Activated T-cell treated with anti-CD3 and anti-CD28 coated beads, Interleukin-2, amount 50 U/mL, for 4 hours (primary cell): ENCODE measurements around the gene DLG2. TPM values are rescaled to one million over a fixed set of nuclear protein-coding genes. Genes with fewer than 3 reads are reported as not detected.

Source experiments
- ATAC-seq, 2 donors: fragments of 200-7000 bp; cut with Tn5 transposase; one replicate each; pipeline ENCODE4 v1.10.0; 2021
- DNase-seq: peaks from one replicate; pipeline ENCODE4 v3.0.0-alpha.2; 2020
- H3K27me3 Mint-ChIP-seq: one replicate; pipeline ENCODE4 v1.8.0; 2021; ENCODE audit warnings: low read depth, mixed read lengths
- H3K36me3 Mint-ChIP-seq: one replicate; pipeline ENCODE4 v1.8.0; 2022; ENCODE audit warnings: mixed read lengths; ENCODE audit not compliant: insufficient read depth
- H3K4me1 Mint-ChIP-seq: one replicate; pipeline ENCODE4 v1.8.0; 2021; ENCODE audit warnings: low read depth, mixed read lengths
- H3K4me3 Mint-ChIP-seq: one replicate; pipeline ENCODE4 v1.8.0; 2021; ENCODE audit warnings: mild to moderate bottlenecking, moderate library complexity, mixed read lengths
- H3K9me3 Mint-ChIP-seq: one replicate; pipeline ENCODE4 v1.8.0; 2021; ENCODE audit warnings: mixed read lengths
- total RNA-seq, 3 donors: library from RNA; stranded (reverse); gene quantifications; one replicate each; pipeline ENCODE4 v1.2.1, GENCODE V29; 2021

The DLG2 gene
- total RNA-seq, 3 donors from 2014 or later = 0.54 to 1.3 (median 0.58) TPM

- ATAC-seq = no peak
- no peak overlapping the region for H3K4me3 Mint-ChIP-seq
- H3K36me3 Mint-ChIP-seq = no peaks in the 10 kb centered on the region
- no peaks in the 10 kb centered on the region for H3K27me3 Mint-ChIP-seq
- DNase-seq = no peak
- peaks cover 4% of the 10 kb centered on the region for H3K9me3 Mint-ChIP-seq
- H3K4me1 Mint-ChIP-seq = no peaks in the 10 kb centered on the region
These were observed 1669.9 kb downstream of the DLG2 start for GRCh38 chr11:83957038-83957900.

DNA sequence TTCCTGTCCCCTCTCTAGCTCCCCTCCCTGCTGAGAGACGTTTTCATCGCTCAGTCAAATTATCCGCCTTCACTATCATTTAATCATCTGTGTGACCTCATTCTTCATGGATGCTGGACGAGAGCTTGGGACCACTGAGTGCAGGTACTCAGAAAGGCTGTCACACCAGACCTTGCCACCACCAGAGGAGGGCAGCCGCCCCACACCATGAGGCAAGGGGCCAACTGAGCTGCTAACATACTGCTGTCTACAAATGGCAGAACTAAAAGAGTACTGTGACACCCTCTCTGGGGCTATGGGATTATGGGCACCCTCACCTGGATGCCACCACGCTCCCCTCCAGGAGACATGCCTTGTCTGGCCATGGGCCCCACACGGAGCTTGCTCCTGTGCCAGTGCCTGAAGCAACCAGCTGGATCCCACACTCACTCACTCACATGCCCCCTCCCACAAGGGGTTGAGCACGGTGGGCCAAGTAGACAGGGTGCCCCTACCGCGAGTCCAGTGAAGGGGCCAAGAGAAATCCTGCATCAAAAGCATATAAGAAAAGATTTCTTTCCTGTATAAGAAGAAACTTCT is 1670.9 kb downstream of the DLG2 start:
- Mint-ChIP-seq H3K36me3 (no peaks in the 10 kb centered on the region), H3K9me3 (peaks cover 4% of the 10 kb centered on the region), H3K4me1 (no peaks in the 10 kb centered on the region), H3K27me3 (no peaks in the 10 kb centered on the region), H3K4me3 (no peak overlapping the region)
- ATAC-seq = no peak
- DNase-seq = no peak

DNA sequence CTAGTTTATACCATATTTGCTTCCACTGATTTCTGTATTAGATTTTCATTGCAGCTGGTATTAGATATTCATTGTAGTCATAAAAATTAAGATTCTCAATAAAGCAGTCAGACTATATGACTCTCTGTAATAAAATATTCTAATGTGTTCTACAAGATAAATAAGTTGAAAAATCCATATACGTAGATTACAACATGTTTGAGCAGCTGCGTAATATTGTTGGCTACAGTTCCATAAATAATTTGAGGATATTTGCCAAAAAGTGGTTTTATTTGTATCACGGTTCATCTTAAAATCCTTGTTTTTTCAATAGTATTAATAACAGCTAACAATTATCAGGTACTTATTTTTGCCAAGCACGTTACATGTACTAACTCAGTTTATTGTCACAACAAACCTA is 1672.4 kb downstream of the DLG2 start:
- Mint-ChIP-seq H3K4me3 (no peak overlapping the region), H3K4me1 (no peaks in the 10 kb centered on the region), H3K36me3 (no peaks in the 10 kb centered on the region), H3K27me3 (no peaks in the 10 kb centered on the region), H3K9me3 (peaks cover 4% of the 10 kb centered on the region)
- ATAC-seq (no peak), DNase-seq (no peak)

- Mint-ChIP-seq H3K9me3 (no peaks in the 10 kb centered on the region), H3K4me1 (no peaks in the 10 kb centered on the region), H3K36me3 (no peaks in the 10 kb centered on the region), H3K4me3 (no peak overlapping the region), H3K27me3 (no peaks in the 10 kb centered on the region)
- no peak for DNase-seq
- ATAC-seq = no peak
These were observed 1675.6 kb downstream of the DLG2 start for GRCh38 chr11:83951521-83951920.

- Mint-ChIP-seq H3K27me3 (no peaks in the 10 kb centered on the region), H3K36me3 (no peaks in the 10 kb centered on the region), H3K4me3 (no peak overlapping the region), H3K9me3 (peaks cover 12% of the 10 kb centered on the region), H3K4me1 (no peaks in the 10 kb centered on the region)
- DNase-seq = no peak
- no peak for ATAC-seq
These were observed 1678.9 kb downstream of the DLG2 start for GRCh38 chr11:83948200-83948599.

GRCh38 chr11:83945976-83946375 is 1681.2 kb downstream of the DLG2 start:
- H3K9me3 Mint-ChIP-seq = peaks cover 12% of the 10 kb centered on the region

GRCh38 chr11:83941050-83941449 is 1686.1 kb downstream of the DLG2 start:
- H3K27me3 Mint-ChIP-seq = no peaks in the 10 kb centered on the region
- H3K9me3 Mint-ChIP-seq = peaks cover 12% of the 10 kb centered on the region
- DNase-seq (no peak), ATAC-seq (no peak)
- no peaks in the 10 kb centered on the region for H3K36me3 Mint-ChIP-seq
- H3K4me1 Mint-ChIP-seq = no peaks in the 10 kb centered on the region
- no peak overlapping the region for H3K4me3 Mint-ChIP-seq

More at GRCh38 chr11:83945976-83946375, 1681.2 kb downstream of the DLG2 start:
- Mint-ChIP-seq H3K27me3 (no peaks in the 10 kb centered on the region), H3K4me1 (no peaks in the 10 kb centered on the region), H3K36me3 (no peaks in the 10 kb centered on the region), H3K4me3 (no peak overlapping the region)
- ATAC-seq (no peak), DNase-seq (no peak)

- ATAC-seq (no peak), DNase-seq (no peak)
- H3K27me3 Mint-ChIP-seq = no peaks in the 10 kb centered on the region
- H3K4me3 Mint-ChIP-seq = no peak overlapping the region
- H3K9me3 Mint-ChIP-seq = no peaks in the 10 kb centered on the region
- H3K4me1 Mint-ChIP-seq = no peaks in the 10 kb centered on the region
- H3K36me3 Mint-ChIP-seq = no peaks in the 10 kb centered on the region
These were observed 1689.0 kb downstream of the DLG2 start for GRCh38 chr11:83938148-83938547.

DNA sequence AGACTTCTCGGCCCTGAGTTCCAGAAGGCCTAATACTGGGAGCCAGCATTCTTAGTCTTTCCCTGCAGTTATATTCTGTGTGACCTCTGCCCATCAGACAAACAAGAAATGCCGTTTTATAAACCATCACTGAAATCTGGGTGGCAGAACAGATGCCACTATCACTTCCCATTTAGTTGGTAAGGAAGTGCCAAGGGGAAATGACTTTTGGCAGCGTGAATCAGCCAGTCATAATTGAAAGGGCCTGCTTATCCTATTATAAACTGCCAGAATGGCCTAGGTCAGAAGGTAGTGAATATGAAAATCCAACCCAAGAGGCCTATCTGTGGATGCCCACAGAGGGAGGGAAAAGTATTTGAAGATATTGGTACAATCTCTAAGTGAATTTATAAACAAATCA is 1694.1 kb downstream of the DLG2 start:
- Mint-ChIP-seq H3K4me3 (no peak overlapping the region), H3K36me3 (no peaks in the 10 kb centered on the region), H3K27me3 (no peaks in the 10 kb centered on the region), H3K4me1 (no peaks in the 10 kb centered on the region), H3K9me3 (no peaks in the 10 kb centered on the region)
- DNase-seq (no peak), ATAC-seq (no peak)

DNA sequence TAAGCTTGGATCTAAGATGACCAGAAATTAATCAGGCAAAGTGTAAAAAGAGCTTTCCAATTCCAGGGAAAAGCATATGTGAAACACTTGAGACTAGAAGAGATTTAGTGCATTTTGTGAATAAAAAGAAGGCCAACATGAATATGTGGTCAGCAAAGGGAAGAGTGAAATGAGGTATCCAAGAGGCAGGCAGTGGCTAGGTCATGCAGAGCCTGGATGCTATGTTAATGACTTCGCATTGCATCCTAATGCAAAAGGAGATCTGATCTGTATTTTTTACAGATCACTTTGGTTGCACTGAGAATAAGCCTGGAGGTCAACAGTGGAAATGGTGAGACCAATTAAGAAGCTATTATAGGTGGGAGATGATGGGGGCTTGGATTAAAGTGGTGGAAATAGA is 1699.7 kb downstream of the DLG2 start:
- H3K36me3 Mint-ChIP-seq = no peaks in the 10 kb centered on the region
- H3K27me3 Mint-ChIP-seq = no peaks in the 10 kb centered on the region
- no peaks in the 10 kb centered on the region for H3K4me1 Mint-ChIP-seq
- no peak for ATAC-seq
- no peak for DNase-seq
- no peak overlapping the region for H3K4me3 Mint-ChIP-seq
- no peaks in the 10 kb centered on the region for H3K9me3 Mint-ChIP-seq

- Mint-ChIP-seq H3K4me3 (no peak overlapping the region), H3K36me3 (no peaks in the 10 kb centered on the region), H3K4me1 (no peaks in the 10 kb centered on the region), H3K9me3 (no peaks in the 10 kb centered on the region), H3K27me3 (no peaks in the 10 kb centered on the region)
- DNase-seq = no peak
- ATAC-seq = no peak
These were observed 1702.2 kb downstream of the DLG2 start for GRCh38 chr11:83924795-83925542.

DNA sequence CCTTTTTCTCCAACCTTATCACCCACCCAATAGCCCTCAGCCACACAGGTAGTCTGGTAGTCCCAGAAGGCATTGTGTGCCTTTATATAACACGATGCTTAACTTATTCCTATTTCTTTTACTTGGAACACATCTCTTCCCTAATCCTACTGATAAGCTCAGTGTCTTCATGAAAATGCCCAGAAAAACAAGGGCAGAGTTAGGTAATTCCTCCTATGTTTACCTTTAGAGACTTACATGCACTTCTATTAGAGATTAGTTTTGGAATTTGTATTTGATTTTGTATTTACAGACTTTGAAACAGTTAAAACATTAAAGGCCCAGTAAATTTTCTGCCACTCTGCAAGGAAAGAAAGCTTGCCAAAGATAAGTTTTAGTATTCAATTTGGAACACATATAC is 1703.2 kb downstream of the DLG2 start:
- DNase-seq (no peak), ATAC-seq (no peak)
- no peaks in the 10 kb centered on the region for H3K36me3 Mint-ChIP-seq
- H3K27me3 Mint-ChIP-seq = no peaks in the 10 kb centered on the region
- no peaks in the 10 kb centered on the region for H3K4me1 Mint-ChIP-seq
- no peaks in the 10 kb centered on the region for H3K9me3 Mint-ChIP-seq
- H3K4me3 Mint-ChIP-seq = no peak overlapping the region

- no peak overlapping the region for H3K4me3 Mint-ChIP-seq
These were observed 1704.2 kb downstream of the DLG2 start for GRCh38 chr11:83922953-83923352.

DNA sequence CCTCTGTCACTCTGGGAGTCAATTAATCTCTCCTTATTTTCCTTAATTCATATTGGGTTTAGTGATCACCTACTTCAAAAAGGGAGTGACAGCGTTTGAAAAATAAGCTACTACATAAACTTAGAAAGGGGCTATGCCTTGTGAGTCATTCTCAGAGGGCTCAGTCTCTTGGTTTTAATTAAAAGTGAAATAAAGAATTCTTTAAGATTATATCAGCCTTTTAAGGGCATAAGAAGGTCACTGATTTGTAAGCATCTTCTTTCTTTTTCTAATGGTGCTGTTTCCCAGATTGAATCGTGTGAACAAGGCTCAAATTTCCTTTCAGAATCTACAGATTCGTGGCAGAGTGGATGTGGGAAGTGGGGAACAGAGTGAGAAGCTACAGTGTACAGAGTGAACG is 1704.8 kb downstream of the DLG2 start:
- H3K4me1 Mint-ChIP-seq = no peaks in the 10 kb centered on the region
- no peaks in the 10 kb centered on the region for H3K9me3 Mint-ChIP-seq
- no peak overlapping the region for H3K4me3 Mint-ChIP-seq
- ATAC-seq (no peak), DNase-seq (no peak)
- no peaks in the 10 kb centered on the region for H3K36me3 Mint-ChIP-seq
- H3K27me3 Mint-ChIP-seq = no peaks in the 10 kb centered on the region

More at GRCh38 chr11:83922953-83923352, 1704.2 kb downstream of the DLG2 start:
- DNase-seq = no peak
- Mint-ChIP-seq H3K36me3 (no peaks in the 10 kb centered on the region), H3K9me3 (no peaks in the 10 kb centered on the region), H3K27me3 (no peaks in the 10 kb centered on the region), H3K4me1 (no peaks in the 10 kb centered on the region)
- no peak for ATAC-seq
